Measurements from ENCODE around the gene WDTC1. TPM values are rescaled to one million over a fixed set of nuclear protein-coding genes. Genes with fewer than 3 reads are reported as not detected.
"Not testable (repeated sequence)": the region's sequence is repeated elsewhere in the genome, so short reads cannot be mapped to it uniquely, and the experiment has no call there.

The WDTC1 gene
- total RNA-seq, 1 donor from 2014 or later, result 53.8 TPM

DNA sequence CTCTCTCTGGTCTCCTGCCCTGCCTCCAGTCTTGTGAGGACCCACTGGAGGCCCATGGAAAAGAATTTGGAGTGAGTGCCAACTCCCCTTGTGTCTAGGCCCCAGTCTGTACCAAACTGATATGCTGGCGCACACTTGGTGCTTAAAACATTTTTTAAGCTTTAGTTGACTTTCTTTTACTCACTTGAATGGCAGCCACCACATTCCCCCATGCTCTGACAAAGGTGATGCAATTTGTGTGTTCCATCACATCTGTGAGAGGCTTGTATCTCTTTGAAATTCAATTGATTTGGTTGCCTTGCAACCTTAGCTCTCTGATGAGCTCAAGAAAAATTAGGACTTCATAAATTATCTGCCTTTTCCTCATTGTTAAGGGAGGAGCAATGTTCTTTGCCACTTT is 30.5 kb upstream of the WDTC1 start:
- Mint-ChIP-seq H3K27me3 (peaks cover 9% of the 10 kb centered on the region), H3K4me3 (ENCODE audit: low read depth) (no peak overlapping the region), H3K9me3 (ENCODE audit: low read depth) (no peaks in the 10 kb centered on the region), H3K36me3 (ENCODE audit: insufficient read depth) (no peaks in the 10 kb centered on the region), H3K27ac (no peak overlapping the region), H3K4me1 (ENCODE audit: low read depth) (no peaks in the 10 kb centered on the region)
- TF ChIP-seq, protein P1, sequence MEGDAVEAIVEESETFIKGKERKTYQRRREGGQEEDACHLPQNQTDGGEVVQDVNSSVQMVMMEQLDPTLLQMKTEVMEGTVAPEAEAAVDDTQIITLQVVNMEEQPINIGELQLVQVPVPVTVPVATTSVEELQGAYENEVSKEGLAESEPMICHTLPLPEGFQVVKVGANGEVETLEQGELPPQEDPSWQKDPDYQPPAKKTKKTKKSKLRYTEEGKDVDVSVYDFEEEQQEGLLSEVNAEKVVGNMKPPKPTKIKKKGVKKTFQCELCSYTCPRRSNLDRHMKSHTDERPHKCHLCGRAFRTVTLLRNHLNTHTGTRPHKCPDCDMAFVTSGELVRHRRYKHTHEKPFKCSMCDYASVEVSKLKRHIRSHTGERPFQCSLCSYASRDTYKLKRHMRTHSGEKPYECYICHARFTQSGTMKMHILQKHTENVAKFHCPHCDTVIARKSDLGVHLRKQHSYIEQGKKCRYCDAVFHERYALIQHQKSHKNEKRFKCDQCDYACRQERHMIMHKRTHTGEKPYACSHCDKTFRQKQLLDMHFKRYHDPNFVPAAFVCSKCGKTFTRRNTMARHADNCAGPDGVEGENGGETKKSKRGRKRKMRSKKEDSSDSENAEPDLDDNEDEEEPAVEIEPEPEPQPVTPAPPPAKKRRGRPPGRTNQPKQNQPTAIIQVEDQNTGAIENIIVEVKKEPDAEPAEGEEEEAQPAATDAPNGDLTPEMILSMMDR (IDR thresholded peaks at IDR 0.05; ENCODE audit: unreplicated experiment), result no peak
- DNase-seq (ENCODE audit: low spot score, unreplicated experiment), result no peak

DNA sequence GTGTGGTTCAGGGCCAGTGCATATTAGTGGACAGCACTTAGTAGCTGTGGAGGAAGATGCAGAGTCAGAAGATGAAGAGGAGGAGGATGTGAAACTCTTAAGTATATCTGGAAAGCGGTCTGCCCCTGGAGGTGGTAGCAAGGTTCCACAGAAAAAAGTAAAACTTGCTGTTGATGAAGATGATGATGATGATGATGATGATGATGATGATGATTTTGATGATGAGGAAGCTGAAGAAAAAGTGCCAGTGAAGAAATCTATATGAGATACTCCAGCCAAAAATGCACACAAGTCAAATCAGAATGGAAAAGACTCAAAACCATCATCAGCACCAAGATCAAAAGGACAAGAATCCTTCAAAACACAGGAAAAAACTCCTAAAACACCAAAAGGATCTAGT is 27.2 kb upstream of the WDTC1 start:
- H3K4me3 Mint-ChIP-seq (ENCODE audit: low read depth); H3K27ac Mint-ChIP-seq; DNase-seq (ENCODE audit: low spot score, unreplicated experiment); H3K4me1 Mint-ChIP-seq (ENCODE audit: low read depth); H3K36me3 Mint-ChIP-seq (ENCODE audit: insufficient read depth); H3K9me3 Mint-ChIP-seq (ENCODE audit: low read depth); H3K27me3 Mint-ChIP-seq: not testable (repeated sequence)

GRCh38 chr1:27208143-27208850 is 26.1 kb upstream of the WDTC1 start:
- H3K36me3 Mint-ChIP-seq (ENCODE audit: insufficient read depth); DNase-seq (ENCODE audit: low spot score, unreplicated experiment); H3K4me1 Mint-ChIP-seq (ENCODE audit: low read depth); H3K27me3 Mint-ChIP-seq; H3K9me3 Mint-ChIP-seq (ENCODE audit: low read depth); H3K27ac Mint-ChIP-seq; H3K4me3 Mint-ChIP-seq (ENCODE audit: low read depth): not testable (repeated sequence)

DNA sequence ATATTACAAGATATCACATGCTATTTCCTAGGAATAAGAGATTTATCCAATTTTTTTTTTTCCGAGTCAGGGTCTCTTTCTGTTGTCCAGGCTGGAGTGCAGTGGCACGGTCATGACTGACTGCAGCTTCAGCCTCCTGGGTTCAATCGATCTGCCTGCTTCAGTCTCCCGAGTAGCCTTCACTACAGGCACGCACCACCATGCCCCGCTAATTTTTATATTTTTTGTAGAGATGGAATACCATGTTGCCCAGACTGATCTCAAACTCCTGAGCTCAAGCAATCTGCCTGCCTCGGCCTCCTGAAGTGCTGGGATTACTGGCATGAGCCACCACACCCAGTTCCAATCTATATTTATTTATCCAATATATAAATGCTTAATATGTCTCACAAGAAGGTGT is 18.0 kb upstream of the WDTC1 start:
- Mint-ChIP-seq H3K27me3 (no peaks in the 10 kb centered on the region), H3K4me1 (ENCODE audit: low read depth) (peaks cover 13% of the 10 kb centered on the region), H3K27ac (no peak overlapping the region), H3K36me3 (ENCODE audit: insufficient read depth) (no peaks in the 10 kb centered on the region), H3K4me3 (ENCODE audit: low read depth) (no peak overlapping the region), H3K9me3 (ENCODE audit: low read depth) (peaks cover 2% of the 10 kb centered on the region)
- no peak for DNase-seq (ENCODE audit: low spot score, unreplicated experiment)
- TF ChIP-seq, protein P1 (IDR thresholded peaks at IDR 0.05; ENCODE audit: unreplicated experiment), result no peak

DNA sequence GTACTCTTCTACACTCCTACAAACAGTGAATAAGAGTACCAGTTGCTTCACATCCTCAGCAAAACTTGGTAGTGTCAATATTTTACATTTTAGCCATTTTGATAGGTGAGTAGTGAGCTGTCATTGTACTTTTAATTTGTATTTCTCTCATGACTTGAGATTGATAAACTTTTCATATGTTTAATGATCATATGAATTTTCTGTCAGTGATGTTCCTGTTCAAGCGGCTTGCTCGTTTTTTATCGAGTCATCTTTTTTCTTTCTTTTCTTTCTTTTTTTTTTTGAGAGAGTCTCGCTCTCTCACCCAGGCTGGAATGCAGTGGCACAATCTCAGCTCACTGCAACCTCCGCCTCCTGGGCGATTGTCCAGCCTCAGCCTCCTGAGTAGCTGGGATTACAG is 17.0 kb upstream of the WDTC1 start:
- Mint-ChIP-seq H3K9me3 (ENCODE audit: low read depth) (peaks cover 2% of the 10 kb centered on the region), H3K27ac (no peak overlapping the region), H3K4me3 (ENCODE audit: low read depth) (no peak overlapping the region), H3K27me3 (no peaks in the 10 kb centered on the region), H3K36me3 (ENCODE audit: insufficient read depth) (no peaks in the 10 kb centered on the region), H3K4me1 (ENCODE audit: low read depth) (peaks cover 13% of the 10 kb centered on the region)
- TF ChIP-seq, protein P1 (IDR thresholded peaks at IDR 0.05; ENCODE audit: unreplicated experiment), result no peak
- DNase-seq (ENCODE audit: low spot score, unreplicated experiment), result no peak

GRCh38 chr1:27218736-27219135 is 15.7 kb upstream of the WDTC1 start:
- H3K36me3 Mint-ChIP-seq (ENCODE audit: insufficient read depth), result no peaks in the 10 kb centered on the region
- H3K4me3 Mint-ChIP-seq (ENCODE audit: low read depth), result no peak overlapping the region
- H3K27me3 Mint-ChIP-seq, result no peaks in the 10 kb centered on the region
- TF ChIP-seq, protein P1 (IDR thresholded peaks at IDR 0.05; ENCODE audit: unreplicated experiment), result no peak
- H3K9me3 Mint-ChIP-seq (ENCODE audit: low read depth), result peaks cover 2% of the 10 kb centered on the region
- DNase-seq (ENCODE audit: low spot score, unreplicated experiment), result no peak
- peaks cover 13% of the 10 kb centered on the region for H3K4me1 Mint-ChIP-seq (ENCODE audit: low read depth)
- no peak overlapping the region for H3K27ac Mint-ChIP-seq

Measured in progenitor cell of endocrine pancreas (in vitro differentiated cells).